Esophagus mucosa (tissue), 1 donor: ENCODE measurements around the gene NELFCD. TPM values are rescaled to one million over a fixed set of nuclear protein-coding genes. Genes with fewer than 3 reads are reported as not detected.
A peak's percentile ranks its signal among the peaks of the same experiment; 100 is the strongest.
"Not testable (repeated sequence)": the region's sequence is repeated elsewhere in the genome, so short reads cannot be mapped to it uniquely, and the experiment has no call there.

Experiments used
- ATAC-seq: fragments of 200-7000 bp; cut with Tn5 transposase; one replicate; pipeline ENCODE4 v1.9.1; 2020
- total RNA-seq: library from RNA; stranded (reverse); gene quantifications from one replicate; pipeline ENCODE4 v1.2.4, GENCODE V29; 2023
- donor health status: DM: yes; HTN: yes; CAD: no.

Gene NELFCD, protein sequence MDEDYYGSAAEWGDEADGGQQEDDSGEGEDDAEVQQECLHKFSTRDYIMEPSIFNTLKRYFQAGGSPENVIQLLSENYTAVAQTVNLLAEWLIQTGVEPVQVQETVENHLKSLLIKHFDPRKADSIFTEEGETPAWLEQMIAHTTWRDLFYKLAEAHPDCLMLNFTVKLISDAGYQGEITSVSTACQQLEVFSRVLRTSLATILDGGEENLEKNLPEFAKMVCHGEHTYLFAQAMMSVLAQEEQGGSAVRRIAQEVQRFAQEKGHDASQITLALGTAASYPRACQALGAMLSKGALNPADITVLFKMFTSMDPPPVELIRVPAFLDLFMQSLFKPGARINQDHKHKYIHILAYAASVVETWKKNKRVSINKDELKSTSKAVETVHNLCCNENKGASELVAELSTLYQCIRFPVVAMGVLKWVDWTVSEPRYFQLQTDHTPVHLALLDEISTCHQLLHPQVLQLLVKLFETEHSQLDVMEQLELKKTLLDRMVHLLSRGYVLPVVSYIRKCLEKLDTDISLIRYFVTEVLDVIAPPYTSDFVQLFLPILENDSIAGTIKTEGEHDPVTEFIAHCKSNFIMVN
- 35.8 TPM for total RNA-seq

DNA sequence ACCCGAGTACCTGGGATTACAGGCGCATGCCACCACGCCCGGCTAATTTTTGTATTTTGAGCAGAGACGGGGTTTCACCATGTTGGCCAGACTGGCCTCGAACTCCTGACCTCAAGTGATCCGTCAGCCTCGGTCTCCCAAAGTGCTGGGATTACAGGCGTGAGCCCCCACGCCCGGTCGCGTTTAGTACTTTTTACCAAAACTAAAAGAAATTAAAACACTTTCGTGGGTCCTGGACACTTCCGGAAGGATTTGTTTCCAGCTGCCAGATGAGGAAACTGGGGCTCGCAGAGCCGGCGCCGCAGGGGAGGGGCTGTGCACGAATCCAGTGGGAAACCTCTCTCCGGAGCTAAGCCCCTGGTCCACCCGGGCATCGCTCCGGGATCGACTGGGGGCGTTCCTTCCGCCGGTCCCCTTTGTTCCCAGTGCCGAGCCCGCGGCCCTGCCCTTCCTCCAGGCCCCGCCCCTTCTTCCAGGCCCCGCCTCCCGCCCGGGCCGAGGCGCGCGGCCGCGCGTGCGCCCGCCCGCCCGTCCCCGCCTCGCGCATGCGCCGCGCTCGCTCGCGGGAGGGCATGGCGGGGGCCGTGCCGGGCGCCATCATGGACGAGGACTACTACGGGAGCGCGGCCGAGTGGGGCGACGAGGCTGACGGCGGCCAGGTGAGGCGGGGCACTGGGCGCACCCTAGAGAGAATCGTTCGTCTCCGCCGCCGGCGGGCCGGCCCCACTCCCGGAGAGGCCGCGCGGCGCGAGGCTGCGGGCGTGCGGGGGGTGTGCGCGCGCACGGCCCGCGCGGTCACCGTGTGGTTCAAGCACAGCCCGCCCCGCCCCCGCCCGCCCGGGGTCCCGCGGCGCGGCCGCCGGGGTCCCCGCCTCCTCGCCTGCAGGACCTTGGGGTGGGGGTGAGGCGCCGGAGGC is at the start of gene NELFCD:
TSS of gene NELFCD (plus strand) at position 546 of the 917 bp plus-strand sequence. CDS start at position 600, 54 bp downstream.
- ATAC-seq: peak; percentile 94

DNA sequence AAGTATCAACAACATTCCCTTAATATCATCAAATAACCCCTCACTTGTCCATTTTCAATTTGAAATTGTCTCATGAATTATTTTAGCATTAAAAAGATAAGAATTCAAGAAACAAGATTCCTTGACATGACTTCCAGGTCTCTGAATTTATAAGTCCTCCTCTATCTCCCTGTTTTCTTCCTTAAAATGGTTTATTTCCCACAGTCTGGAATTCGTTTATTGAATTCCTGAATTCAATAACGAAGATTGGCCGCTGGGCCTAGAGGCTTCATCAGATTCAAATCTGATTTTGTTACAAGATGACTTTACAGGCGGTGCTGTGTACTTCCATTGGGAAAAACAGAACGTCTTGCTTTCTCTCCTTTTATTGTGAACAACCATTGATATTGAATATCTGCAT is 48.9 kb upstream of the NELFCD start:
- no peak for ATAC-seq

DNA sequence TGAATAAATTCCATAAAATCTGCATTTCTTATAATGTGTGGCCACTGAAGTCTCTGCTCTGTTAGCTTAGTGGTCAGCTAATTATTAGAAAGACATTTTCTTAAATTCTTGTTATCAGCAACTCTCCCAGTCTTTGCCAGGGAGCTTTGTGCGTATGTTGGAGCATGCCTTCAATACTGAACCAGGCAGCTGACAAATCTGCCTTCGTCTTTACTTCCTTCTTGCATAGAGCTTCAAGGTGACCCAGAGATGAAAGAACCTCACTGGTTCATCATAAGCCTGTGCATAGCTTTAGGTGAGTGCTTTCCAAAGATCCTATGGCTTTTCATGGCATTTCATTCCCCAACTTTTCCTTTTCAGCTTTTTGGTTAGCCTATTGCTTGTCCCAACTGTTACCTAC is 43.0 kb upstream of the NELFCD start:
- no peak for ATAC-seq

GRCh38 chr20:58938541-58938940 is 42.5 kb upstream of the NELFCD start:
- ATAC-seq: no peak

GRCh38 chr20:58941471-58941870 is 39.6 kb upstream of the NELFCD start:
- ATAC-seq: no peak

- ATAC-seq: no peak
Observed at GRCh38 chr20:58942549-58942948, 38.5 kb upstream of the NELFCD start.

DNA sequence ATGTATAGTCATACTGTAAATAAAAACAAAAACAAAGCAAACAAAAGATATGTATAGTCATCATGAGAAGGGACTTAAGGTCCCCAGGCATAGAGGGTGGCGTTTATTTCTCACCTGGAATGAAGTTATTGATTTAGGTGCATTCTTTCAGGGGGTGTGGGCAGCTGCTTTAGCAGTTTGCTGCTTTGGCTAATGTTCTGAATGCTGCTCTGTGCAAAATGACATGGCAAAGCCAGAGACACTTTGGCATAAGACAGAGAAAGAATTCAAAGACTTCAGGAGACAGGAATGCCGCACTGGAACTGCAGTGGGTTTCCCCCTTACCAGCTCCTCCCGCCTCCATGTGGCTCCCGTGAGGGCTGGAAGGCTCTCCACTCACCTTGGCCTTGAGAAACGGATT is 36.4 kb upstream of the NELFCD start:
- no peak for ATAC-seq

DNA sequence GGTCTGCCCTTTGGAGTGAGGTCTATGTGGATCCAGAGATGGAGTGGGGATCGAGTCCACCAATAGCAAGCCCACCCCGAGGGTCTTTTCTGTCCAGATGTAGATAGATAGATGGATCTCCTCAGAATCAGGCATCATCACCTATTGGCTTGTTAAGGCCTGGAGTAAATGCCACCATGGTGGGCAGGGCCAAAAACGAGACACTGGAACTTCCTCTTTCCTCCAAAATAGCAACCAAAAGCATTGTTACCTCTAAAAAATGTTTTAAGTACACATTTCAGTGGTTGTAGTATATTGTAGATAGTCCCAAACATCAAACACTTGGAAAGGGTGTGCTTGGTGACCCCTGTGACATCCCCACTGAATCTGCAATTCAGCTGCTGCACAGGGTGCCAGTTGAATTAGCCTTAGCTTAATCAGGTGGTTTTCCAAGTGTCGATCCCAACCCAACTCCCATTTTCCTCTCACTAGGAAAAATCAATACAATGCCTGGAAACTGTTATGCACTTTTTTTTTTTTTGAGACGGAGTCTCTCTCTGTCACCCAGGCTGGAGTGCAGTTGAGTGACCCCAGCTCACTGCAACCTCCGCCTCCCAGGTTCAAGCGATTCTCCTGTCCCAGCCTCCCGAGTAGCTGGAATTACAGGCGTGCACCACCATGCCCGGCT is 35.0 kb upstream of the NELFCD start:
- ATAC-seq: no peak

GRCh38 chr20:58947797-58948388 is 33.2 kb upstream of the NELFCD start:
- ATAC-seq: not testable (repeated sequence)

GRCh38 chr20:58950603-58951002 is 30.5 kb upstream of the NELFCD start:
- no peak for ATAC-seq

DNA sequence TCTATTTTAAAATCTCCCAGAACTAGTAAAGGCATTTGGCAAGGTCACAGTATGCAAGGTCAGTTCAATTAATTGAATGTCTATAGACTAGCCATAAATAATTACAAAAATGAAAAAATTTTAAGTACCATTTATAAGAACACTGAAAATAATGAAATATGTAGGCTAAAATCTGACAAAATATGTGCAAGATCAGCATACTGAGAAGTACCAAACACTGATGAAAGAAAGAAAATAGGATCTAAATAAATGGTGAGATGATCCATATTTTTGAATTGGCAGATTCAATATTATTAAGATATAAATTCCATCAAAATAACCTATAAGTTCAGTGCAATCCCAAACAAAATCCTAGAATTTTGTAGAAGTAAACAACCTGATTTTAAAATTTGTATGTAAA is 28.0 kb upstream of the NELFCD start:
- no peak for ATAC-seq

GRCh38 chr20:58956078-58956477 is 25.0 kb upstream of the NELFCD start:
- peak; percentile 44 for ATAC-seq

DNA sequence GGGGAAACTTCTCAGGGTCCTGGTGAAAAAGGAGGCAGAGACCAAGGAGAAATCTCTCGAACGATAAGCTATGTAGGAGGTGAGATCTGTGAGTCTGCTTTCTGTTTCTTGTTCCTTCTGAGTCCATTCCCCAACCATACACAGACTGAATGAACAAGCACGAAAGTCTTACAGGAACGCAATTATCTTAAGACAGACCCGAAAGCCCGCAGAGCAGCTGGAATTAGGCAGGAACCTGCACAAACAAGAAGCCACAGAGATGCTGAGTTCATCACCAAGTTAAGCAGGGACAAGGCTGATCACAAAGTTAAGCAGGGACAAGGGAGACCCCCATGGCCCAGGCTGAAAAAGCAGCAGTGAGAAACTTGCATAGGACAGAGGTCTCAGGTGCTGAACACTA is 21.4 kb upstream of the NELFCD start:
- ATAC-seq: no peak

DNA sequence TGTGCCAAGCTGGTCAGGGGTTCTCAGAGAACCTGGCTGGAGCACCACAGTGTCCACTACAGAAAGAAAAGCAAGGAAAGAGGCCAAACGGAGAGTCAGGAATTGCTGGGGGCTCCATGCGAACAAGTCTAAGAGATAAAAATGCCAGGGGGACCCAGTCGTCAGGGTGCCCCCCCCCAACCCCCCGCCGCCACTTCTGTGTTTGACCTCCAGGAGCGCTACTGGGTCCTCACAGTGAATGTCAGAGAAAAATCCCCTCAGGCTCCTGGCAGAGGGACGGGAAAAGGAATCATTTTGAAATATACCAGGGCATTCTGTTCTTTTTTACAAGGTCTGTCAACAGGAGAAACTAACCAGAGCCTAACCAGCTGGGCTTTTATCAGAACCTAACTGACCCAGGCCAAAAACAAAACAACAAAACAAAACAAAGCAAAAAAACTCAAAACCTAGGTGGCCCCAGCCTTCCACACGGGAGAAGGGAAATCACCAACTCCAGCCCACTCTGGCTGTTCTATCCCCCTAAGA is 17.9 kb upstream of the NELFCD start:
- no peak for ATAC-seq

GRCh38 chr20:58963922-58964321 is 17.1 kb upstream of the NELFCD start:
- not testable (repeated sequence) for ATAC-seq

GRCh38 chr20:58965270-58966064 is 15.6 kb upstream of the NELFCD start:
- no peak for ATAC-seq

DNA sequence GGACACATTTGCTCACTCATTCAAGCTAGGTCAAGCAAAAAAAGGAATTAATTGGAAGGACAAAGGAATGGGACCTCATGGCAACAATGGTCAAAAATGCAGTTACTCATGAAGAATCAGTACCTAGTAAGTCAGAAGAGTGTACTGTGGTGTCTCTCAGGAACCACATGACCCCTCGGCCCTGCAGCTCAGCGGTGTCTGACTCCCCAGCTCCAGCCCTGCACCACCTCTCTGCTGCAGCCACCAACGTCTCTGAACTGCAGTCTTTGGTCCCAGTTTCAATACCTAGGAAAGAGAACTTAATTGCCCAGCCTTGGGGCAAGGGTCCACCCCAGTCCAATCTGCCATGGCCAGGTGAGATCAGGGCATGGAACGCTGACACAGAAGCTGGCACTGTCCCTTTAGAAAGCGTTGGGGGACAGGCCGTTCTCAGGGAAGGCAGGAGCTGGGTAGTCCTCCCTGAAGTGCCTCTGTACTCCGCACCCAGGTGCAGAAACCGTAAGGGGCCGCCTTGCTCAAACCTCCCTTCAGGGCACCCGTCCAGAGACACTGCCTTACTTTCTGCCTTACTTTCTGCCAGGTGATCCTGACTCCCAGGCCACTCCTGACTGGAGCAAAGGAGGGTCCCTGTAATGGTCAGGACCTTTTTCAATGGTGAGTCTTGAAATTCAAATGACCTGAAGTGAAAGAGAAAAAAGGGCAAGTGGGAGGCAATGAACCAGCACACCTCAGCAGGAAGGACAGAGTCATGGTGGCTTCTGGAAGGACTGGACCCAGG is 13.2 kb upstream of the NELFCD start:
- no peak for ATAC-seq

- no peak for ATAC-seq
Observed at GRCh38 chr20:58969439-58969838, 11.6 kb upstream of the NELFCD start.

DNA sequence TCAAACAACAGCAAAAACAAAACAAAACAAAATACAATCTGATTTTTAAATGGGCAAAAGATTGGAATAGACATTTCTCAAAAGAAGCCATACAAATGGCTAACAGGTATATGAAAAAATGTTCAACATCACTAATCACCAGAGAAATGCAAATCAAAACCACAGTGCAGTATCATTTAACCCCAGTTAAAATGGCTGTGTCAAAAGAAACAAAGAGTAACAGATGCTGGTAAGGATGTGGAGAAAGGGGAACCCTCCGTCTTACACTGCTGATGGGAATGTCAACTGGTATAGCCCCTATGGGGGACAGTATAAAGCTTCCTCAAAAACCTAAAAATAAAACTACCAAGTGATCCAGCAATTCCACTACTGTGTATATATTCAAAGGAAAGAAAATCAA is 10.9 kb upstream of the NELFCD start:
- ATAC-seq: no peak

- no peak for ATAC-seq
Observed at GRCh38 chr20:58971429-58971828, 9.6 kb upstream of the NELFCD start.
